RCC 7860 (cell line): ENCODE measurements around the gene PIGZ.

Experiments used
- DNase-seq: peaks from one replicate; pipeline ENCODE4 v3.0.0-alpha.2; 2015; ENCODE audit warnings: low spot score
- FAIRE-seq: peaks from 2 replicates; lab custom pipeline; 2012; peaks lifted over from hg19 to GRCh38; lab: Jason Lieb, UNC

The PIGZ gene

DNA sequence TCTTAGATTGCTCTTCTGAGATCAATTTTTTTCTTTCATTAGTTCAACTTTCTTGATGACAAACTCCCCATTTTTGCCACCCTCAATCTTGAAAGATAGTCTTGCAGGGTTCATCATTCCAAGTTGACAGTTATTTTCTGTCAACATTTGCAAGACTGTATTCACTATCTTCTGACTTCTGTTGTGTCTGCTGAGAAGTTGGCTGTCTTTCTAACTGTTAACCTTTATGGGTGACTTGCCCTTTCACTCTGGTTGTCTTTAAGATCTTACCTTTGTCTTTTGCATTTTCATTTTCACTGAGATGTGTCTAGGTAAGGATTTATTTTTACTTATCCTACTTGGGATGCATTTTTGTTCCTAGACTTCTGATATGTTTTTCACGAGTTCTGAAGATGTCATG is 14.6 kb upstream of the PIGZ start:
- FAIRE-seq, result no peak
- DNase-seq, result no peak

DNA sequence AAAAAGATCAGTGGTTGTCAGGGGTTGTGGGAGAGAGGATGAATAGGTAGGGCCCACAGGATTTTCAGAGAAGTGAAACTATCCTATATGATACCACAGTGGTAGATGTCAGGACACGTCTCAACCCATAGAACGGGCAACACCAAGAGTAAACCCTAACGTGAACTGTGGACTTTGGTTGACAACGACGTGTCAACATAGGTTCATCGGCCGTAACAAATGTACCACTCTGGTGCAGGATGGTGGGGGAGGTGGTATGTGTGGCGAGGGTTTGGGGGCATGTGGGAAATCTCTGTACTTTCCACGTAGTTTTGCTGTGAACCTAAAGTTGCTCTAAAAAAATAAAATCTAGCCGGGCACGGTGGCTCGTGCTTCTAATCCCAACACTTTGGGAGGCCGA is 13.0 kb upstream of the PIGZ start:
- FAIRE-seq (no peak), DNase-seq (no peak)

DNA sequence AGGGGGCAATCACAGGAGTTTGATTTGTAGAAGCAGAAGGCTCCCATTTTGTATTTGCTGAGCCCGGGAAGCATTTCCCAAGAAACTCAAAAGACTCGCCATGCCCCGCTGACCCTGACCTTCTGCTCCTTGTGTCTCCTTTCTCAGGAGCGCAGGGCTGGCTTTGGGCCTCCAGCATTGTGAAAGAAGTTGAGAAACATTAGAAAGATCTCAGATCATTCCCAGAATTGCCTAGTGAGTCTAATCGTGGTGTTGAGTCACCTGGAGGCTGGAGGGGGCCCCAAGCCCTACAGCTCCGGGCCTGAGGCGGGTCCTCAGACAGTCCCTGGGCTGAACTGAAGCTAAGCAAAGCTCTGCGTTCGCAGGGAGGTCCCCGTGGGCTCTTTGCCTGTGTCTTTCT is 10.9 kb upstream of the PIGZ start:
- FAIRE-seq, result no peak
- no peak for DNase-seq

DNA sequence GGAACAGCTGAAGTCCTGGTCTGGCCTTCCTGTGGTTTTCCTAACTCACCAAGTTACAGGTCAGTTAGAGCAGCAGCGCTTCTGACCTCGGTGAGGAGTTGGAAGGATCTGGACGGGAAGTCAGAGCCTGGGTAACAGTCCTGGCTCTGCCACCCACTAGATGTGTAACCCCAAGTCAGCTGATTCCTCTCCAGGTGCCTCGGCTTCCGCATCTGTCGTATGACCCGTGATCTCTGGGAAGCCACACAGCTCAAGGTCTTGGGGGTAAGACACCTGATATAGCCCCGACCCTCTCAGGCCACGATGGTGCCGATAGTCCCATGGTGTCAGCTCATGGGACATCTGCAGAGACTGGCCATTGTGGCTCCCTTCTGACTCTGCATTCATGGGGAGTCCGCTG is 8.3 kb upstream of the PIGZ start:
- DNase-seq (no peak), FAIRE-seq (no peak)

DNA sequence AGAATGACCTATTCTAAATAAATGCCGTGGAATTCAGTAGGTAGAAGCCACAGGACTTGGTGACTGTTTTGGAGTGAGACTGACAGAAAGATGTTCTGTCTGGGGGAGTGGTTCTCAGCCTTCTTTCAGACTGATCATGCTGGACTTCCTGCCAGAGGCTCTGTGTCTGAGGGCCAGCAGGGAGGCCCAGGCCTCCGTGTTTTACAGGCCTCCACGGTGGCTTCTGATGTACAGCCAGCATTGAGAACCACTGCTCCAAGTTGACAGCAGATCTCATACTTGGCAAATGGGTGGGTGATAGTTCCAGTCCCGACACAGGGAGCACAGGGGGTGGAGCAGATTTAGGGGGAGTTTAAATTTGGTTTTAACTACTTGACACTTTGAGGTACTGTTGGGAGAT is 6.7 kb upstream of the PIGZ start:
- no peak for DNase-seq
- no peak for FAIRE-seq

DNA sequence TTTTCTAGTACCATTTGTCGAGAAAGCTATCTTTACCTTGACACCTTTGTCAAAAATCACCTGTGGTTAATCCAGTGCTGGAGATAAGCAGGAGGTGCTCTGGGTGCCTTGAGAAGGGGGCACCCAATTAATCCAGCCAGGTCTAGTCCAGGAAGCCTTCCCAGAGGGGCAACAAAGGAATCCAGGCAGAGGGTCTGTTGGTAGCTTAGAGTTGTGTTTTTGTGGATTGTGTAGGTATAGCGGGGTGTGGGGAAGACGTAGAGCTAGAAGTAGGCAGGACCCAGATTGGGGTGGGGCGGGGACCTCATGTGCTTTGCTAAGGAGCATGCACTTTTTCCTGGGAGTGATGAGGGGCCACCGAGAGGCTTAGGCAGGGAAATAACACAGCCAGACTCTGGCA is 6.0 kb upstream of the PIGZ start:
- DNase-seq (no peak), FAIRE-seq (no peak)

DNA sequence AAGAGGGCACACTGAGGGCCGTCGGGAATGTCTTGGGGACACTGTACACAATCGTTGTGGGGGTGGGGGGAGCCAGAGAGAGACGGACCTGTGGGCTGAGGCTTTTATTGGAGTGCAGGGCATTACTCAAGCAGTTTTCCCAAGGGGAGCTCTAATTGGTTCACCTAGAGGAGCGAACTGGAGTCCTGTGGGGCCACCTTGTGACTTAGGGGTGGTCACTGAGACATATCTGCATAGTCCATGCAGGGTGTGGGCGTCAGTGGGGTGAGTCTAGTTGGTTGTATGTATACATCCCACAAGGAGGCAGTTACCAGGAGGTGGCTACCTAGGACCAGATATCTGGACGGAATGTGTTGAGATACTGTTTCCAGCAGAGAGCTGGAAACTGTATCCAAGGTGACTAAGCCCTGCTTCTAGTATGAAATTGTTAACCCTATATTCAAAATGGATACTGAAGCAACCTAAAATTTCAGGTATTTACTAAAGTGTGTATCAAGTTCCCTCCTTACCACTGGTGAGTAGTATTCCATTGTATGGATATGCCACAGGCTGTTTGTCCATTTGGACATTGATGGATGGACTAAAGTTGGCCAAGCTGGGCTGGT is 2.6 kb upstream of the PIGZ start:
- DNase-seq (no peak), FAIRE-seq (no peak)

DNA sequence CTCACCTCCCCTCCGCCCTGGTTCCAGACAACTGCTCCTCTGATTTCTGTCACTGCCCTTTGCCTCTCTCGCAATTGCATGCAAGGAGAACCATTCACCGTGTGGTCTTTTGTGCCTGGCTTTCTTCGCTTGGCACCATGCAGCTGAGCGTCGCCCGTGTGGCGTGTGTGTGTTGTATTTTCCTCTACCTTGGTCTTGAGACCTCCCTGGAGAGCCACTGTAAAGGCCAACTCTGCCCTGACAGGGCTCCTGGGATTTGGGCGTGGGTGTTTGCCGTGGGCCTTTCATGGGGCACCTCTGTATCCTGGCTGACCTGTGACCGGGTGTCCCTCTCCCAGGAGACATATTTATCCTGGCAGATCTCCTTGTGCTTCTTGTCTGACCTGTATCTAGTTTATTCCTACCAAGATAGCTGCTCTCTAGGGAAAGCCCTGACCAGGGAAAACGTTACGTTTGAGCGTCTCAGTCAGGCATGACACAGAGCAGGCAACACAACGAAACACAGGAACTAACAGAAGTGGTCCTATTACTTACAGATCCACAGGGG is 2.0 kb upstream of the PIGZ start:
- DNase-seq, result no peak
- FAIRE-seq, result no peak

DNA sequence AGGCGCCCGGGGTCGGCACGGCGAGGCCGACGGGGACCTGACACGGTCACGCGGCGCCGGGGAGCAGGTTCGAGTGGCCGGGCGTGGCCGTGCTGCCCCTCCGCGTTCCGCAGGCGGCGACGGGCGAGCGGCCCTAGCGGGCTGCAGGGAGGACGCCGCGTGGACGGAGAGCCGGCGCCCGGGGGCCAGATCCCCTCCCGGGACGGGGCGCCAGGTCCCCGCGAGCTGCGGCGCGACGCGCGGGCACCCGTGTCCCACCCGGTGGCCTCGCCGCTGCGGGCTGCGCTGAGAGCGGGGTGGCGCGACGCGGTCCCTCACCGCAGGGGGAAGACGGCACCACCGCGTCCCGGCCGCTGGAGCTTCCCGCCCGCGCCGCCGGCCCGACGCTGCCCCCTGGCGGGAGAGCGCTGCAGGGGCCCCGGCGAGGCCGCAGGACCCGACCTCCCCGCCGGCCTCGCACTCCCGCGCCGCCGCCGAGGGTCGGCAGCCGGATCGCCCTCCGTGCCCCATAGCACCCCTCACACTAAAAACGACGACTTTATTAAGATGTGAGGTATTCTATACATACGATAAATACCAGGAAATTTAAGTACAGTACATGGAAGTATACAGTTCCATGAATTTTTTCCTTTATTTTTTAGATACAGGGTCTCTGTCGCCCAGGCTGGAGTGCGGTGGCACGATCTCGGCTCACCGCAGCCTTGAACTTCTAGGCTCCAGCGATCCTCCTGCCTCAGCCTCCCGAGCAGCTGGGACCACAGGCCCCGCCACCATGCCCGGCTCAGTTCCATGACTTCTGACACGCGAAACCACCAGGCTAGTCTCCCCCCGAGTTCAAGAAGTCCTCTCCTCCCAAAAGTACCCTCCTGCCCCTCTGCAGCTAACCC is 1.3 kb upstream of the PIGZ start:
- FAIRE-seq, result no peak
- DNase-seq, result peak; percentile 13

DNA sequence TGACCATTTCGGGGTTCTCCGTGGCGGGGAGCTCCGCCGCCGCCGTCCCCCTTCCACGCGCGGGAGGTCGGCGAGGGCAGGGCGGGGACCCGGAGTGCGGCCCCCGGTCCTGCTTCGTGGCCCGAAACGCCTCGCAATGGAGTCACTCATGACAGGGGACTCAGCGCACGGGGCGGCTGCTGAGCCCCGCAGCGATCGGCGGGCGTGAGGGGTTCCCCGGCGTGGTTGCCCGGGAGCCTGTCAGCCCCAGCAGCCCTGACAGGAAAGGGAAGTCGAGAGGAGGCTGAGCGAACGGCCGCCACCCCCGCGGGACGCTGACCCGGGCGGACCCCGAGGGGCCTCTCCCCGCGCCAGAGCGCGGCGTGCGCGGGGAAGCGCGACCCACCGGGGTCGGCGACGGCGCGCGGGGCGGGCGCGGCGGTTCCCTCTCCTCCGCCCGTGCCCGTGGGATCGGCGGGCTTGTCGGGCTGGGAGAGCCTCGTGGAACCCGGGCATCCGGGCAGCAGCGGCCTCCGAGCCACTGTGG is 564 bp upstream of the PIGZ start:
- FAIRE-seq (no peak), DNase-seq (no peak)

DNA sequence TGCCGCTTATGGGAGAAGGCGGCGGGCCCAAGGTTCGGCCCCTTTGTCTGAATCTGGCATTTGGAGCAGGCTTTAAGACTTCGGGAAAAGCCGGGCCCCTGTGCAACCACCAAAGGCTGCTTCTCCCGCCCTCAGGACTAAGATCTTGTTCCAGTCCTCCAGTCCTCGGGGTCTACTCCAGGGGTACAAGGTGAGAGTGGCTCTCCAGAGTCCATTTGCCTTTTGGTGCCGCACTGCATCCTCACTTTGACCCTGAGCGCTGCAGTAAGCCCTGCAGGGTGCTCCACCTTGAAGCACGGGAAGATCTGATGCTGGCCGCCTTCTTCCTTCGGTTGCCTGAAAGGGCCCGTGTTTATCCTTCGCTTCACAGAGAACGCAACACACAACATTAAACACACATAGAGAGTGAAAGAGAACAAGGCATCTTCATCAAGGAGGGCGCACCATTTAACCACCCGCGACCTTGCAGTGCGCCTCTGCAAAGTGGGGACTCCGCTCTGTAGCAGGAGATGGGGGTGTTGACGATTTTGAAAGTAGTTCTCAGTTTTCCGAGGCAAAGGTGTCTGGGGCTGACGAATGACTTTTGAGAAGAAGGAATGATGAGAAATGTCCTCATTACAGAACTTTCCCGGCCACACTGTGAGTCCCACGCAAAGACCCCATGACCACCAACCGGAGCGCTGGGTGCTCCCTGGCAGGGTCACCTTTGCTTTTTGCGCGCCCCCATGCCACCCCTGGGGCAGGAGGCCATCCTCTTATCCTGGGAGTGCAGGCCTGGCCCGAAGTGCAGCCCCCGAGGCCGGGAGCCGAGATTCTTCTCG is 1.0 kb downstream of the PIGZ start:
- DNase-seq (no peak), FAIRE-seq (no peak)

DNA sequence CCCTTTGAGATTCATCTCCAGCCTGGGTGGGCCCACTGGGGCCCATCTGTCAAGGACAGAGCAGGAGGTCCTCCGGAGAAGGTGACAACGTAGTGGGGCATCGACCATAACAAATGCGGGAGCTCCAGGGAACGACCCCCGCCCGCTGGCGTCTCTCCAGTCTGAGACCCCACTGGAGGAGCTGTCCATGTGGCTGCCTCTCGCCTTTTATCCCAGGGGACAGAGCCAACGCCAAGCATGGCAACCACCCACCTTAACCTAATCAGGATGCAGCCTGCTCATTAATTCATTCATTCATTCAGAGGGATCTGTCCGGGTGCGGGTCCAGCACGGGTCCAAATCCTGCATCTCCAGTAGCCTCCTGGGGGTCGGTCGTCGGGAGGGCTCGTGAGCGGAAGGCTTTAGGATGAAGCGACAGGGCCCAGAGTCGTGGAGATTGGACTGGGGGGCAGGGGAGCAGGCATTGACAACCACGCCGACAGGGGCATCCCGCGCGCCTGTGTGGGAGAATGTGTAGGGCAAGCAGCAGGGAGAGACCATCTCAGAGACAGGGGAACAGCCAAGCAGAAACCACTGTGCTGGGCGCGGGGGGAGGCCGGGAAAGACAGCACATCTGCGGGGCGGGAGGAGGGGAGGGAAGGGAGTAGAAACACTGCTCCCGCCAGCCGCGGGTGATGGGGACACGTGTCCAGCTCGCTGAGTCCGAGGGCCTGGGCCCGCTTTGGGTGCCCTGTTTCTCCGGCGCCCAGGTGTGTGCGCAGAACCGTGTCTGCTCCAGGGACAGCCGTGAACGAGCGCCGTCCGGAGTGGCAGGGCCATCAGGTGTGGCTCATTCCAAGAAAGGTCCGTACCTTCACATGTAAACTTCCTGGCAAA is 1.9 kb downstream of the PIGZ start:
- FAIRE-seq, result no peak
- DNase-seq, result no peak

DNA sequence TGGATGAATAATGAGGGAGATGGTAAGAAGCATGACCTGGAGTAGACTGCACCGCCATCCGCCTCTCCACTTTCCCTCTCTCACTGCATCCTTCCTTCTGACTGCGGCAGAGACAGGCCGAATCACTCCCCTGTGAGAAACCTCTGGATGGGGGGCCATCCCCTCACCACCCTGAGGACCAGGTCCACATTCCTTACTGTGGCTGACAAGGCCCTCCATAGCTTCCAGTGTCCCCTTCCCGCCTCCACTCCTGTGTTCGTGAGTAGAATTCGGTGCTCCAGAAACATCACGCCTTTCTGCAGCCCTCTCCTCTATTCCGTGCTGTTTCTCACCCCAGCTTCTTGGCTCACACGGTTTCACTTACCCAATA is 2.8 kb downstream of the PIGZ start:
- FAIRE-seq, result no peak
- DNase-seq, result no peak

DNA sequence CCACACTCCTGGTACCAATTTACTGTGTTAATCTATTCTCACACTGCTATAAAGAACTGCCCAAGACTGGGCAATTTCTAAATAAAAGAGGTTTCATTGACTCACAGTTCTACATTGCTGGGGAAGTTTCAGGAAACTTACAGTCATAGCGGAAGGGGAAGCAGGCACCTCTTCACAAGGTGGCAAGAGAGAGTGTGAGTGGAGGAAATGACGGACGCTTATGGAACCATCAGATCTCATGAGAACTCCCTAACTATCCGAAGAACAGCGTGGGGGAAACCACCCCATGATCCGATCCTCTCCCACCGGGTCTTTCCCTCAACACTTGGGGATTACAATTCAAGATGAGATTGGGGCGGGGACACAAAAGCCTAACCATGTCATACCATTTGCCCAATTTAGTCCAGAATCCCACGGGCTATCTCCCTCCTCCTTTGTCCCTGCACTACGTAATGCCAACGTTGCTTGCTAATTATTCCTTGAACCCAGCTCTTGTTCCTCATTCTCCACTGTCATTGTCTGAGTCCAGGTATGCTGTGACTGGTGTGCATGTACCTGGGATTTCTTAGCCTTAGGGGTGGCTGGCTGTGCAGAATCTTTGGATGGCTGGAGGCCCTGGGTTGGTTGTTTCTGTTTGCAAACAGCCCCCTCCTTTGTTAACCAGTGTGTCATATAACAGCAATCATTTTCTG is 3.4 kb downstream of the PIGZ start:
- FAIRE-seq (no peak), DNase-seq (no peak)

DNA sequence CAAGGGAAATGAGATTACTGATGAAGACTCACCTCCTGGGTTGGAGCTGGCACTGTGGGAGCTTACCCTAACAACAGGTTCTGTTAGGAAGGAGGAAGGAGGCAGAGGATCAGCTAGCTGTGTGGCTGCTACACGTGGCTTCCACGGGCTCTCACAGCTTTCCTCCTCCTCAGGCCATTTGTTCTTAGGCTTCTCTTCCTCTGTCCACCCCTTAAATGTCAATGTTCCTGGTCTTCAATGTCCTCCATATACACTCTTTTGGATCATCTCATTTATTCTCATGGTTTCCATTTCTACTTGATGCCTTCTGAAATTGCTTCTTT is 5.0 kb downstream of the PIGZ start:
- FAIRE-seq (no peak), DNase-seq (no peak)

DNA sequence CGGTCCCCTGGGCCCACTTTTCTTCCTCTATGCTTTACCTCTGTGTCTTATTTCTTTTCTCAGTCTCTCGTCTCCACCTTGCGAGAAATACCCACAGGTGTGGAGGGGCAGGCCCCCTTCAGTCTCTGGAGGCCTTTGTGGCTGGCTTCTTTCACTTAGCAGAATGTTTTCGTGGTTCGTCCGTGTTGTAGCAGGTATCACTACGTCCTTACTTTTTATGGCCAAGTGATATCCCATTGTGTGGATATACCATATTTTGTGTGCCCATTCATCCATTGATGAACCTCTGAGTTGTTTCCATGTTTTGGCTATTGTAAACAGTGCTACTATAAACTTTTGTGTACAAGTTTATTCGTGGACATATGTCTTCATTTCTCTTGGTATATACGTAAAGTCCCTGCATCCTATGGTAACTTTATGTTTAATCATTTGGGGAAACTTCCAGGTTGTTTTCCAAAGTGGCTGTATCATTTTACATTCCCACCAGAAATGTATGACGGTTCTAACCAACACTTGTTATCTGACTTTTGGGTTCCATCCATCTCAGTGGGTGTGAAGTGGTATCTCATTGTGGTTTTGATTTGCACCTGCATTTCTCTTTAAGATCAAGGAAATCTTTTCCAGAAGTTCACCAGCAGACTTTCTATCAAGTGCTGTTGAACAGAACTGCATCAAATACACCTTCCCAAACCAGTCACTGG is 5.6 kb downstream of the PIGZ start:
- DNase-seq, result no peak
- no peak for FAIRE-seq

DNA sequence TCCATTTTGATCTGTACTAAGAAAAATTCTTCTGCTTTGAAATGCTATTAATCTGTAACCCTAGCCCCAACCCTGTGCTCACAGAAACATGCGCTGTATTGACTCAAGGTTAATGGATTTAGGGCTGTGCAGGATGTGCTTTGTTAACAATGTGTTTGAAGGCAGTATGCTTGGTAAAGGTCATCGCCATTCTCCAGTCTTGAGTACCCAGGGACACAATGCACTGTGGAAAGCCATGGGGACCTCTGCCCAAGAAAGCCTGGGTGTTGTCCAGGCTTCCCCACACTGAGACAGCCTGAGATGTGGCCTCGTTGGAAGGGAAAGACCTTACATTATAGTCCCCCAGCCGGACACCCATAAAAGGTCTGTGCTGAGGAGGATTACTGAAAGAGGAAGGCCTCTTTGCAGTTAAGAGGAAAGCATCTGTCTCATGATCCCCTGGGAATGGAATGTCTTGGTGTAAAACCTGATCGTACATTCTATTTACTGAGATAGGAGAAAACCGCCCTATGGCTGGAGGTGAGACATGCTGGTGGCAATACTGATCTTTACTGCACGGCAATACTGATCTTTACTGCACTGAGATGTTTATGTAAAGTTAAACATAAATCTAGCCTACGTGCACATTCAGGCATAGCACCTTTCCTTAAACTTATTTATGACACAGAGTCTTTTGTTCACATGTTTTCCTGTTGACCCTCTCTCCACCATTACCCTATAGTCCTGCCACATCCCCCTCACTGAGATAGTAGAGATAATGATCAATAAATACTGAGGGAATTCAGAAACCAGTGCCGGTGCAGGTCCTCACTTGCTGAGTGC is 6.3 kb downstream of the PIGZ start:
- FAIRE-seq, result no peak

DNA sequence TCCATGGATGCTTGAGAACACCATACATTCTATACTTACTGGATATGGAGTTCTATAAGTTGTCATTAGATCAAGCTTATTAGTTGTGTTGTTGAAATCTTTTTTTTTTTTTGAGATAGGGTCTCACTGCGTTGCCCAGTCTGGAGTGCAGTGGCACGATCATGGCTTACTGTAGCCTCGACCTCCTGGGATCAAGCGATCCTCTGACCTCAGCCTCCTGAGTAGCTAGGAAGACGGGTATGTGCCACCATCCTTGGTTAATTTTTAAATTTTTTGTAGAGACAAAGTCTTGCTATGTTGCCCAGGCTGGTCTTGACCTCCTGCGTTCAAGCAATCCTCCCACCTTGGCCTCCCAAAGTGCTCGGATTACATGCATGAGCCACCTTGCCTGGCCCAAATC is 13.8 kb downstream of the PIGZ start:
- DNase-seq (no peak), FAIRE-seq (no peak)

More for the DNA sequence above, 6.3 kb downstream of the PIGZ start:
- DNase-seq, result no peak
